ENCODE data around the gene RGMB. TPM values are rescaled to one million over a fixed set of nuclear protein-coding genes. Genes with fewer than 3 reads are reported as not detected.
A peak's percentile ranks its signal among the peaks of the same experiment; 100 is the strongest.

RGMB gene
- total RNA-seq, 3 donors from 2014 or later (not counting 1 experiment from before 2014, with no cell fraction given): 0.35 to 1.5 (median 0.86) TPM

DNA sequence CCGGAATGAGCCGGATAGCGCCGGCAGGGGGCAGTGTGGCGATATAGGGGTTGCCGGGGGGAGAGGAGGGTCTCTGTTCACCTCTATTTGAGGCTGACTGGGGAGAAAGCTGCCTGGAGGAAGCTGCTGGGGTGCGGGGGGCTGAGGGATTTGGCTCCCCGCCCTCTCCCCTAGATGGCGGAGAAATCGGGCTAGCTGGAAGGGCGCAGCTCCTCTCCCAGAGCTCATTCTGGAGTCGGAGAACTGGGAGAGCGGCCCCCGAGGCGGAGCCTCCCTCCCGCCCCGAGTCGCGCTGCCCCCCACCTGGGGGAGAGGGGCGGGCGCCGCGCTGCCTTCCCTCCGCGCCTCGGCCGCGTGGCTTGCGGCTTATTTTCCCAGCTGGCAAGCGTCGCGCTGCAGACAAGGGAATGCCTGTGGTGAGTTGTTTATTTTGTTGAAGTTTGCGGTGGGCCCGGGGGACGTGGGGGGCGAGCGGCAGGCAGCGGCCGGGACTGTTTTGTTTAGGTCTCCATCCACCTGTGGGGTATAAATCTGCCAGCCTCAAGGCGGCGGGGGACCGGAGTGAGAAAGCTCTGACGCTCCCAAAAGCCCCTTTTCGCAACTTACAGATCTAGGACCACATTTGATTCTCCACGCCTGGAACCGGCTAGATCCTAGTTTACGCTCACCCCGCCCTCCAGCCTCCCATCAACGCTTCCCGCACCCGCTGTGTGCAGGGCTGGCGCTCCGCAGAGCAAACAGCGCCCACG lies 4.1 kb upstream of the RGMB start:
- Histone ChIP-seq H3K4me3 (ENCODE audit: low read length) (peak overlapping the region; percentile 39), H3K36me3 (ENCODE audit: control insufficient read depth, insufficient read depth, low read length) (no peaks in the 10 kb centered on the region), H3K9me3 (ENCODE audit: control insufficient read depth, insufficient read depth, low read length) (no peaks in the 10 kb centered on the region), H3K27me3 (ENCODE audit: control insufficient read depth, insufficient read depth, low read length) (peaks cover 48% of the 10 kb centered on the region), H3K4me1 (ENCODE audit: control insufficient read depth, insufficient read depth, low read length) (peaks cover 47% of the 10 kb centered on the region), H3K27ac (ENCODE audit: low read length) (no peak overlapping the region)
- intact Hi-C loops (cut with micrococcal nuclease): no loop called here
- H3K36me3 Mint-ChIP-seq: peaks cover 8% of the 10 kb centered on the region
- peak; percentile 37 for TF ChIP-seq CTCF (IDR thresholded peaks at IDR 0.05)
- ATAC-seq: no peak
- peaks cover 51 to 59% of the 10 kb centered on the region in 2 donors for H3K4me1 Mint-ChIP-seq
- peaks cover 49 to 70% of the 10 kb centered on the region in 2 donors for H3K27me3 Mint-ChIP-seq (ENCODE audit: low read depth in 2 of 2)
- DNase-seq: peak in 1 of 2 donors; percentile 67
- H3K4me3 Mint-ChIP-seq: peak overlapping the region; percentile 89
- H3K9me3 Mint-ChIP-seq: no peaks in the 10 kb centered on the region
- WGBS (ENCODE audit: insufficient coverage): 1% methylated on average over 55 of the region's 55 CpGs
- H3K27ac Mint-ChIP-seq: peak overlapping the region in 1 of 2 donors; percentile 64

- ATAC-seq (no peak), DNase-seq (no peak)
- intact Hi-C loops (cut with micrococcal nuclease): loop anchor here (5.0 to 10.0 kb wide), 2 partner anchors 155 to 1588 kb away; partner anchors contain the start of genes CHD1 and RIOK2
- TF ChIP-seq CTCF (IDR thresholded peaks at IDR 0.05): no peak
- Histone ChIP-seq H3K36me3 (ENCODE audit: control insufficient read depth, insufficient read depth, low read length) (no peaks in the 10 kb centered on the region), H3K27me3 (ENCODE audit: control insufficient read depth, insufficient read depth, low read length) (peaks cover 53% of the 10 kb centered on the region), H3K9me3 (ENCODE audit: control insufficient read depth, insufficient read depth, low read length) (no peaks in the 10 kb centered on the region), H3K27ac (ENCODE audit: low read length) (no peak overlapping the region), H3K4me3 (ENCODE audit: low read length) (peak overlapping the region; percentile 39), H3K4me1 (ENCODE audit: control insufficient read depth, insufficient read depth, low read length) (peaks cover 52% of the 10 kb centered on the region)
- peaks cover 8% of the 10 kb centered on the region for H3K36me3 Mint-ChIP-seq
- H3K4me3 Mint-ChIP-seq: peak overlapping the region; percentile 89
- 2% methylated on average over 12 of the region's 12 CpGs for WGBS (ENCODE audit: insufficient coverage)
- peaks cover 56 to 64% of the 10 kb centered on the region in 2 donors for H3K4me1 Mint-ChIP-seq
- no peaks in the 10 kb centered on the region for H3K9me3 Mint-ChIP-seq
- peaks cover 50 to 70% of the 10 kb centered on the region in 2 donors for H3K27me3 Mint-ChIP-seq (ENCODE audit: low read depth in 2 of 2)
- peak overlapping the region in 1 of 2 donors; percentile 64 for H3K27ac Mint-ChIP-seq
Measured at GRCh38 chr5:98769959-98770208, 3.6 kb upstream of the RGMB start.

DNA sequence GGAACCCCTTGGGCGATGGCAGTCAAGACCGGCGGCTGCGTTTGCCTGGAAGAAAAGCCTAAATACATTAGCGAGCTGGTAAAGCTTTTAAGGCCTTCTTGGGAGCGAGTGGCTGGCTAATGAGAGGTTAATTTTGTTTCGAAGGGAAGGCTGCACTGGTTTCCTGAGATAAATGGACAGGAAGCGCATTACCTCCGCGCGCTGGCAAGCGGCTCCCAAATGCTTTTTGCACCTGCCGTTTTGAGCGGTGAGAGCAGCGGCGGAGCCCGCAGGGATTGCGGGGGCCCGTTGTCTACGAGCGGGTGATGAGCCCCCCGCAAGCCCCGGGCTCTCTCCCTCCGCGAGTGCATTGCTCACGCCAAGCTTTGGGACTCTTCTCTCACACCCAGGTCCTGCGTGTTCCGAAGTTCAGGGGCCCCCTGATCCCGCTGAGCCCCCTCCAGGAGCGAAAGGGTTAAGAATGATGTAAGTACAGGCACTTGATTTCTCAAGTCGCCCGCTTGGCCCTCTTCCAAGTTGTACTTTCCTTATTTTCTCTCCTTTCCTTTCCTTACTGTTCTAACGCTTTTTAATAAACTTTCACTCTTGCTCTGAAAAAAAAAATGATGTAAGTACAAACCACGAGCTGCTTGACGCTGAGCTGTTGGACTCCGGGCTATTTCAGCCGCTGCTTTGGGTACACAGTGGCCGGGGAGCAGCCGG lies 3.1 kb upstream of the RGMB start:
- Mint-ChIP-seq H3K27me3 (ENCODE audit: low read depth in 2 of 2) (peaks cover 53 to 72% of the 10 kb centered on the region in 2 donors), H3K9me3 (no peaks in the 10 kb centered on the region), H3K4me1 (peaks cover 60 to 67% of the 10 kb centered on the region in 2 donors), H3K27ac (peak overlapping the region; percentile 59 to 64), H3K4me3 (peak overlapping the region; percentile 89), H3K36me3 (peaks cover 8% of the 10 kb centered on the region)
- TF ChIP-seq CTCF (IDR thresholded peaks at IDR 0.05): no peak
- peak overlapping the region; percentile 39 for H3K4me3 ChIP-seq (ENCODE audit: low read length)
- H3K27ac ChIP-seq (ENCODE audit: low read length): no peak overlapping the region
- intact Hi-C loops (cut with micrococcal nuclease): loop anchor here (5.0 to 10.0 kb wide), 2 partner anchors 154 to 1588 kb away; partner anchors contain the start of genes CHD1 and RIOK2
- H3K36me3 ChIP-seq (ENCODE audit: control insufficient read depth, insufficient read depth, low read length): no peaks in the 10 kb centered on the region
- H3K4me1 ChIP-seq (ENCODE audit: control insufficient read depth, insufficient read depth, low read length): peaks cover 54% of the 10 kb centered on the region
- ATAC-seq: peak in 1 of 3 donors; percentile 4
- no peaks in the 10 kb centered on the region for H3K9me3 ChIP-seq (ENCODE audit: control insufficient read depth, insufficient read depth, low read length)
- H3K27me3 ChIP-seq (ENCODE audit: control insufficient read depth, insufficient read depth, low read length): peaks cover 58% of the 10 kb centered on the region
- peak in 1 of 2 donors; percentile 58 for DNase-seq
- under 1% methylated on average over 39 of the region's 39 CpGs for WGBS (ENCODE audit: insufficient coverage)
